Measurements from ENCODE around the gene HINT1. TPM values are rescaled to one million over a fixed set of nuclear protein-coding genes. Genes with fewer than 3 reads are reported as not detected.
A peak's percentile ranks its signal among the peaks of the same experiment; 100 is the strongest.

HINT1 gene
- total RNA-seq, 2 experiments from 2014 or later = 349 to 361 TPM

DNA sequence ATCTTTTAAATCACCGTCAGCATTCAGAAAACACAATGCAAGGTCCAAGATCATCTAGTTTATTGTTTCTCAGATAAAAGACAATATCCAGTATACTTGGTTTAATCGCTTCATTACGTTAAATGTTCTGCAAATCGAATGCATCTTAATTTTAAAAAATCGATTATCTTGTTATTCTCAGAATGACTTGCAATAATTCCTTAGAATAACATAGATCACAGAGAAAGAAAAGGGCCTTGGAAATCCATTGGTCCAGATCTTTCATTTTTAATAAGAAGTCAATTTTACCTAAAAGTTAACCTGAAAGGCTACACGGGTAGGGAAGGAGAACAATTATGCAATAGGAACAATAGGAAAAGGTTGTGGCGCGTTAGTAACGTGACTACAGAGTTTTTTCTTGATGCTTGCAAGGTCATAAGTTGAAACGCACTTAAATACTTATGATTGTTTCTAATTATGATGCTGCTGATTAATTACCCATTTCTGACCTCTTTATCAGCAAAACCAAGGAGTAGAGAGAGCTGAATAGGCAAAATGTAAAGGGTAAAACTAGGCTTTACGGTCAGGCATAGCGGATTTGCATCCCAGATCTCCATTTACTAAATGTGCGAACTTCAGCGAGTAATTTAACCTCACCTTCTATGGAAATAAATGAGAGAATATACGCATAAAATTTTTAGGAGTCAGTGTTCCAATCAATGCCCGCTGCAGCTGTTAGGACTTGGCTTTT is 4.9 kb upstream of the HINT1 start:
- H3K27me3 Mint-ChIP-seq = no peaks in the 10 kb centered on the region
- ChIA-PET CTCF (no interaction called here), POLR2A (no interaction called here)
- H3K27ac Mint-ChIP-seq = peak overlapping the region; percentile 92
- peak overlapping the region; percentile 97 for H3K4me3 Mint-ChIP-seq
- peaks cover 40% of the 10 kb centered on the region for H3K4me1 Mint-ChIP-seq (ENCODE audit: low read depth)
- peaks cover 4% of the 10 kb centered on the region for H3K36me3 Mint-ChIP-seq
- DNase-seq = no peak
- intact Hi-C loops (cut with micrococcal nuclease) = loop anchor here (1.0 to 10.0 kb wide), 9 partner anchors 39 to 465 kb away; partner anchors contain the start of gene RAPGEF6
- no peaks in the 10 kb centered on the region for H3K9me3 Mint-ChIP-seq

DNA sequence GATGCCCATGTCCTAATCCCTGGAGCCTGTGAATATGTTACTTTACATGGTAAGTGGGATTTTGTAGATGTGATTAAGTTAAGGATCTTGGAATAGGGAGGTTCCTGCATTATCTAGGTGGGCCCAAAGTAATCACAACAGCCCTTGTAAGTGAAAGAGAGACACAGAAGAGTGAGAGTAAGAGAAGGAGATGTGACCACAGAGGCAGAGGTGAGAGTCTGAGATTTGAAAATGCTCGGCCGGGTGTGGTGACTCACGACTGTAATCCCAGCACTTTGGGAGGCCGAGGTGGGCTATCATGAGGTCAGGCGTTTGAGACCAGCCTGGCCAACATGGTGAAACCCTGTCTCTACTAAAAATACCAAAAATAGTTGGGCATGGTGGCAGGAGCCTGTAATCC is 2.6 kb upstream of the HINT1 start:
- intact Hi-C loops (cut with micrococcal nuclease) = no loop called here
- DNase-seq = no peak
- ChIA-PET CTCF (no interaction called here), POLR2A (no interaction called here)
- H3K4me1 Mint-ChIP-seq (ENCODE audit: low read depth) = peaks cover 36% of the 10 kb centered on the region
- no peaks in the 10 kb centered on the region for H3K27me3 Mint-ChIP-seq
- H3K4me3 Mint-ChIP-seq = no peak overlapping the region
- no peaks in the 10 kb centered on the region for H3K9me3 Mint-ChIP-seq
- no peak overlapping the region for H3K27ac Mint-ChIP-seq
- H3K36me3 Mint-ChIP-seq = peaks cover 17% of the 10 kb centered on the region

GRCh38 chr5:131164191-131165118 is 601 bp downstream of the HINT1 start:
- H3K4me1 Mint-ChIP-seq (ENCODE audit: low read depth) = peaks cover 42% of the 10 kb centered on the region
- ChIA-PET POLR2A (interaction anchor here (0.8 to 2.5 kb wide), 10 partner anchors 90 to 232 kb away, joined by 3 to 26 read pairs (median 4); partner anchors contain the start of gene CDC42SE2), CTCF (interaction anchor here (0.6 to 1.4 kb wide), 10 partner anchors 9 to 255 kb away, joined by 3 to 7 read pairs (median 4); partner anchors contain the start of gene CDC42SE2)
- peaks cover 46% of the 10 kb centered on the region for H3K36me3 Mint-ChIP-seq
- no peaks in the 10 kb centered on the region for H3K27me3 Mint-ChIP-seq
- peak overlapping the region; percentile 99 for H3K27ac Mint-ChIP-seq
- H3K4me3 Mint-ChIP-seq = peak overlapping the region; percentile 98
- peak; percentile 76 for DNase-seq
- no peaks in the 10 kb centered on the region for H3K9me3 Mint-ChIP-seq
- intact Hi-C loops (cut with micrococcal nuclease) = loop anchor here (1.0 kb wide), 5 partner anchors 88 to 471 kb away; partner anchors contain the start of gene RAPGEF6

GRCh38 chr5:131163276-131164119 is 1.6 kb downstream of the HINT1 start:
- DNase-seq = no peak
- intact Hi-C loops (cut with micrococcal nuclease) = no loop called here
- Mint-ChIP-seq H3K27me3 (no peaks in the 10 kb centered on the region), H3K36me3 (peaks cover 56% of the 10 kb centered on the region), H3K27ac (peak overlapping the region; percentile 97), H3K4me3 (peak overlapping the region; percentile 88), H3K4me1 (ENCODE audit: low read depth) (peaks cover 39% of the 10 kb centered on the region), H3K9me3 (no peaks in the 10 kb centered on the region)
- ChIA-PET CTCF (interaction anchor here (0.6 to 1.4 kb wide), 6 partner anchors 11 to 256 kb away, joined by 3 to 4 read pairs (median 3); partner anchors contain the start of gene CDC42SE2), POLR2A (interaction anchor here (0.8 to 2.5 kb wide), 5 partner anchors 91 to 233 kb away, joined by 3 to 26 read pairs (median 11); partner anchors contain the start of gene CDC42SE2)

GRCh38 chr5:131160134-131160533 is 4.9 kb downstream of the HINT1 start:
- Mint-ChIP-seq H3K4me1 (ENCODE audit: low read depth) (peaks cover 50% of the 10 kb centered on the region), H3K9me3 (no peaks in the 10 kb centered on the region), H3K27me3 (no peaks in the 10 kb centered on the region), H3K27ac (peak overlapping the region; percentile 18), H3K36me3 (peaks cover 73% of the 10 kb centered on the region), H3K4me3 (no peak overlapping the region)
- DNase-seq = no peak
- CTCF ChIA-PET = interaction anchor here (0.6 to 1.2 kb wide), 2 partner anchors 105 to 223 kb away, joined by 3 to 6 read pairs; no protein-coding TSS in a partner anchor
- POLR2A ChIA-PET = interaction anchor here (1.0 kb wide), 1 partner anchor 104 kb away, joined by 4 read pairs; the partner anchor contains the start of gene CDC42SE2
- intact Hi-C loops (cut with micrococcal nuclease) = no loop called here

- POLR2A ChIA-PET = no interaction called here
- CTCF ChIA-PET = interaction anchor here (0.7 kb wide), 1 partner anchor 209 kb away, joined by 3 read pairs; no protein-coding TSS in a partner anchor
- peaks cover 35% of the 10 kb centered on the region for H3K4me1 Mint-ChIP-seq (ENCODE audit: low read depth)
- DNase-seq = no peak
- no peak overlapping the region for H3K27ac Mint-ChIP-seq
- H3K27me3 Mint-ChIP-seq = no peaks in the 10 kb centered on the region
- H3K36me3 Mint-ChIP-seq = peaks cover 52% of the 10 kb centered on the region
- H3K9me3 Mint-ChIP-seq = no peaks in the 10 kb centered on the region
- no peak overlapping the region for H3K4me3 Mint-ChIP-seq
- intact Hi-C loops (cut with micrococcal nuclease) = no loop called here
Measured at GRCh38 chr5:131156957-131157356, 8.1 kb downstream of the HINT1 start.

DNA sequence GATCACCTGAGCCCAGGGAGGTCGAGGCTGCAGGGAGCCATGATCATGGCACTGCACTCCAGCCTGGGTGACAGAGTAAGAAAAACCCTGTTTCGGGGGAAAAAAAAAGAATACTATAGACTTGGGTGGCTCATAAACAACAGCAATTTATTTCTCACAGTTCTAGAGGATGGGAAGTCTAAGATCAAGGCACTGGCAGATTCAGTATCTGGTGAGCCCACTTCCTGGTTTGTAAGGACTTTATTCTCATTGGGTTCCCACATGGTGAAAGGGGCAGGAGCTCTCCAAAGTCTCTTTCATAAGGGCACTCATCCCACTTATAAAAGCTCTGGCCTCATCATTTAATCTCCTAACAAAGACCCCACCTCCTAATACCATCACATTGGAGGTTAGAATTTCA is 8.7 kb downstream of the HINT1 start:
- peaks cover 30% of the 10 kb centered on the region for H3K4me1 Mint-ChIP-seq (ENCODE audit: low read depth)
- no peak overlapping the region for H3K4me3 Mint-ChIP-seq
- CTCF ChIA-PET = interaction anchor here (0.7 kb wide), 1 partner anchor 210 kb away, joined by 3 read pairs; no protein-coding TSS in a partner anchor
- intact Hi-C loops (cut with micrococcal nuclease) = no loop called here
- H3K27ac Mint-ChIP-seq = peak overlapping the region; percentile 14
- peaks cover 47% of the 10 kb centered on the region for H3K36me3 Mint-ChIP-seq
- no peaks in the 10 kb centered on the region for H3K27me3 Mint-ChIP-seq
- DNase-seq = no peak
- no peaks in the 10 kb centered on the region for H3K9me3 Mint-ChIP-seq
- POLR2A ChIA-PET = interaction anchor here (1.3 kb wide), 1 partner anchor 116 kb away, joined by 4 read pairs; no protein-coding TSS in a partner anchor

DNA sequence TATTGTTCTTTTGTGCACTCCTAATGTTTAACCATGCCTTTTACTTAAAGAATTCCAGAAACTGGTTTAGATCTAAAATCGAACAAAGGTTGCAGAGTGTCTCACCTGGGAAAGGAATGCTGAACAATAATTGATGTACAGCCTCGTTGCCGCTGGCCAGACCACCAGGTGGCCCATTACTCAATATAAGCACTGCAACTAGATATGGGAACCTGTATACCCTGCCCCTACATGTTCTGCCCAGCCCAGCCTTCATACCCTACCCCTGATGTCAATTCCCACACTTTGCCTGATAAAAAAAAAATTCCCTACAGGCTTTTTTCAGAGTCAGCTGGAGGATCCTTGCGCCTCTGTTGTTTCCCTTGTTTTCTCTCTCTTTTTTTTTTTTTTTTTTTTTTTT is 13.8 kb downstream of the HINT1 start:
- no peak overlapping the region for H3K4me3 Mint-ChIP-seq
- DNase-seq = no peak
- no peaks in the 10 kb centered on the region for H3K9me3 Mint-ChIP-seq
- H3K36me3 Mint-ChIP-seq = peaks cover 6% of the 10 kb centered on the region
- no peaks in the 10 kb centered on the region for H3K27me3 Mint-ChIP-seq
- H3K27ac Mint-ChIP-seq = no peak overlapping the region
- CTCF ChIA-PET = no interaction called here
- POLR2A ChIA-PET = no interaction called here
- intact Hi-C loops (cut with micrococcal nuclease) = no loop called here
- H3K4me1 Mint-ChIP-seq (ENCODE audit: low read depth) = peaks cover 8% of the 10 kb centered on the region

DNA sequence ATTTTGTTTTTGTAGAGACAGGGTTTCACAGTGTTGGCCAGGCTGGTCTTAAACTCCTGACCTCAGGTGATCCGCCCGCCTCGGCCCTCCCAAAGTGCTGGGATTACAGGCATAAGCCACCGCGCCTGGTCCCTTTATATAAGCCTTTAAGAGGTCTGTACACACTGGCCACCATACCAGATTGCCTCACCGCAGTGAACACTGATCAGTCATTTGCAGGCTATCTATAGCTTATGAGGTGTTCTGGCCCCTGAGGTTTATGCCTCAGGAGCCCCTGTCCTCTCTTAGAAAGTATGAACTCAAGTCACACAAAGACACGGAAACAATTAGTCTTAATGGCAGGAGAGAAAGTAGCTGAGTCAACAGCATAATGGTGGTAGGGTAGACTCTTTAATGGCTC is 14.6 kb downstream of the HINT1 start:
- H3K36me3 Mint-ChIP-seq = peaks cover 2% of the 10 kb centered on the region

DNA sequence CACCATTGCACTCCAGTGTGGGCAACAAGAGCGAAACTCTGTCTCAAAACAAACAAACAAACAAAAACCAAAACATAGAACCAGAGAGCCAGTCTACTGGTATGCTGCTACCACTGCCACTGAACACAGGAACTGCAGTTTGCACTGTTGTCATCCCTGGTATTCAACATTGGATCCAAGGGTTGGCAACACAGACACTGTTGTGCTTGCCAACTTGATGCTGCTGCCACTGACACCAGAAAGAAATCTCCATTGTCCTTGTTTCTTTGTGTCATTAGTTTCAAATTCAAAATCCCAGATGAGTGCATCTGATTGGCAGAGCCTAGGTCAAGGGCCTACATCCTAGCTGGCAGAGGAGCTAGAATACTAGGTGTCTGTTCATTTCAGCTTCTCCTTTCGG is 16.2 kb downstream of the HINT1 start:
- H3K27me3 Mint-ChIP-seq = no peaks in the 10 kb centered on the region
- intact Hi-C loops (cut with micrococcal nuclease) = no loop called here
- H3K36me3 Mint-ChIP-seq = peaks cover 2% of the 10 kb centered on the region
- no peak overlapping the region for H3K4me3 Mint-ChIP-seq
- no peak for DNase-seq
- no peaks in the 10 kb centered on the region for H3K4me1 Mint-ChIP-seq (ENCODE audit: low read depth)
- H3K27ac Mint-ChIP-seq = no peak overlapping the region
- POLR2A ChIA-PET = interaction anchor here (0.7 kb wide), 1 partner anchor 248 kb away, joined by 4 read pairs; no protein-coding TSS in a partner anchor
- CTCF ChIA-PET = no interaction called here
- no peaks in the 10 kb centered on the region for H3K9me3 Mint-ChIP-seq

More for the DNA sequence above, 14.6 kb downstream of the HINT1 start:
- no peaks in the 10 kb centered on the region for H3K27me3 Mint-ChIP-seq
- H3K27ac Mint-ChIP-seq = no peak overlapping the region
- intact Hi-C loops (cut with micrococcal nuclease) = no loop called here
- DNase-seq = no peak
- H3K9me3 Mint-ChIP-seq = no peaks in the 10 kb centered on the region
- ChIA-PET CTCF (no interaction called here), POLR2A (no interaction called here)
- peaks cover 3% of the 10 kb centered on the region for H3K4me1 Mint-ChIP-seq (ENCODE audit: low read depth)
- H3K4me3 Mint-ChIP-seq = no peak overlapping the region

DNA sequence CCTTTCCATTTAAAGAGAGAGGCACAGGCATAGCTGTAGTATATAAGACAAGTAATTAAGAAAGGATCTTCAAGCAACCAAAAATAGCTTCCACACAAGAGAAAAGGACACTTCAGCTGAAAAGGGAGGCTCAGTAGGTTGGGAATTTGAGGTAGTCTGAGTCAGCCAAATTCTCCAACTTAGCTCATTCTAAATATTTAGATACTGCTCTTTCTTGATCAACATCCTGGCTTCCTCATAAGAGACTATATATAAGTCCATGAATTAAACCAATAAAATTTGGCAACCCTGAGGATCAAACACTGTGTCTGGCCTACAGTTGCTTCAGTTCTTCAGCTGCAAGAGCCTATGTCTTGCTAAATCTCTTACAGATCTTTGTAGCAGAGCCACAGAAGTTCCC is 17.8 kb downstream of the HINT1 start:
- ChIA-PET CTCF (no interaction called here), POLR2A (interaction anchor here (0.6 kb wide), 1 partner anchor 34 kb away, joined by 3 read pairs; no protein-coding TSS in a partner anchor)

More for the DNA sequence above, 17.8 kb downstream of the HINT1 start:
- H3K36me3 Mint-ChIP-seq = no peaks in the 10 kb centered on the region
- no peaks in the 10 kb centered on the region for H3K9me3 Mint-ChIP-seq
- H3K27me3 Mint-ChIP-seq = no peaks in the 10 kb centered on the region
- intact Hi-C loops (cut with micrococcal nuclease) = no loop called here
- no peak overlapping the region for H3K27ac Mint-ChIP-seq
- no peak for DNase-seq
- no peak overlapping the region for H3K4me3 Mint-ChIP-seq
- H3K4me1 Mint-ChIP-seq (ENCODE audit: low read depth) = no peaks in the 10 kb centered on the region
